Measurements from ENCODE around the gene CREBRF. TPM values are rescaled to one million over a fixed set of nuclear protein-coding genes. Genes with fewer than 3 reads are reported as not detected.

Gene CREBRF
- total RNA-seq, 3 donors from 2014 or later: 51.1 to 77.1 (median 63.8) TPM

- H3K27ac ChIP-seq: no peak overlapping the region
- TF ChIP-seq POLR2AphosphoS5 (IDR thresholded peaks at IDR 0.05) (no peak), POLR2A (IDR thresholded peaks at IDR 0.05) (no peak), CTCF (IDR thresholded peaks at IDR 0.05) (no peak)
- intact Hi-C loops (cut with DNase I; ENCODE audit: low total_unique reads): no loop called here
These were observed 84.6 kb downstream of the CREBRF start for GRCh38 chr5:173140769-173141168.

GRCh38 chr5:173143567-173143966, 87.4 kb downstream of the CREBRF start:
- H3K4me3 ChIP-seq: no peak overlapping the region
- H3K4me1 ChIP-seq: no peaks in the 10 kb centered on the region
- H3K27me3 ChIP-seq: no peaks in the 10 kb centered on the region
- no peak overlapping the region for H3K27ac ChIP-seq
- no peaks in the 10 kb centered on the region for H3K36me3 ChIP-seq
- H3K9me3 ChIP-seq: no peaks in the 10 kb centered on the region
- intact Hi-C loops (cut with DNase I; ENCODE audit: low total_unique reads): no loop called here
- TF ChIP-seq POLR2AphosphoS5 (IDR thresholded peaks at IDR 0.05) (no peak), CTCF (IDR thresholded peaks at IDR 0.05) (no peak), POLR2A (IDR thresholded peaks at IDR 0.05) (no peak)
- DNase-seq (ENCODE audit: low spot score in 2 of 2): no peak

More at GRCh38 chr5:173140769-173141168, 84.6 kb downstream of the CREBRF start:
- Histone ChIP-seq H3K27me3 (no peaks in the 10 kb centered on the region), H3K4me1 (no peaks in the 10 kb centered on the region), H3K9me3 (no peaks in the 10 kb centered on the region), H3K4me3 (no peak overlapping the region), H3K36me3 (no peaks in the 10 kb centered on the region)
- no peak for DNase-seq (ENCODE audit: low spot score in 2 of 2)

GRCh38 chr5:173144200-173145176, 88.3 kb downstream of the CREBRF start, which contains the start of gene BNIP1:
Gene BNIP1 (plus strand): TSS chr5:173144531. CDS start chr5:173144546, 15 bp downstream.
- peak within 1 kb of the TSS; percentile 93 to 99 for H3K27ac ChIP-seq
- TF ChIP-seq CTCF (IDR thresholded peaks at IDR 0.05) (peak; percentile 89 to 93 (median 93)), POLR2A (IDR thresholded peaks at IDR 0.05) (peak; percentile 31), POLR2AphosphoS5 (IDR thresholded peaks at IDR 0.05) (peak; percentile 77 to 92 (median 87))
- H3K9me3 ChIP-seq: no peaks in the 10 kb centered on the region
- no peaks in the 10 kb centered on the region for H3K27me3 ChIP-seq
- no peaks in the 10 kb centered on the region for H3K36me3 ChIP-seq
- peak; percentile 98 to 99 for DNase-seq (ENCODE audit: low spot score in 2 of 2)
- intact Hi-C loops (cut with DNase I; ENCODE audit: low total_unique reads): no loop called here
- H3K4me1 ChIP-seq: no peaks in the 10 kb centered on the region
- peak within 1 kb of the TSS; percentile 76 to 91 (median 81) for H3K4me3 ChIP-seq

GRCh38 chr5:173148354-173148753, 92.2 kb downstream of the CREBRF start:
- Histone ChIP-seq H3K27me3 (no peaks in the 10 kb centered on the region), H3K9me3 (no peaks in the 10 kb centered on the region), H3K4me1 (no peaks in the 10 kb centered on the region), H3K4me3 (no peak overlapping the region), H3K27ac (no peak overlapping the region), H3K36me3 (no peaks in the 10 kb centered on the region)
- DNase-seq (ENCODE audit: low spot score in 2 of 2): no peak
- intact Hi-C loops (cut with DNase I; ENCODE audit: low total_unique reads): no loop called here
- no peak for TF ChIP-seq CTCF (IDR thresholded peaks at IDR 0.05)

- Histone ChIP-seq H3K36me3 (no peaks in the 10 kb centered on the region), H3K4me1 (no peaks in the 10 kb centered on the region), H3K27ac (no peak overlapping the region), H3K9me3 (no peaks in the 10 kb centered on the region), H3K27me3 (no peaks in the 10 kb centered on the region), H3K4me3 (no peak overlapping the region)
- no peak for DNase-seq (ENCODE audit: low spot score in 2 of 2)
- TF ChIP-seq POLR2AphosphoS5 (IDR thresholded peaks at IDR 0.05) (no peak), CTCF (IDR thresholded peaks at IDR 0.05) (no peak), POLR2A (IDR thresholded peaks at IDR 0.05) (no peak)
- intact Hi-C loops (cut with DNase I; ENCODE audit: low total_unique reads): no loop called here
These were observed 96.4 kb downstream of the CREBRF start for GRCh38 chr5:173152547-173152946.

Data from breast epithelium (tissue), 4 donors.